Caco-2 (cell line): Measurements from ENCODE around the gene ACADL. TPM values are rescaled to one million over a fixed set of nuclear protein-coding genes. Genes with fewer than 3 reads are reported as not detected.
A peak's percentile ranks its signal among the peaks of the same experiment; 100 is the strongest.

Source experiments
- BruUV-seq: library from RNA; stranded (reverse); fragments of 400-500 nt; replicated peaks from 2 replicates; lab custom pipeline; 2021; lab: Mats Ljungman, UMichigan
- CTCF ChIA-PET: fragments of 300-600 bp; sonication (Branson Sonifier 250); formaldehyde crosslinking; loops from one replicate; lab custom pipeline; 2022; ENCODE audit warnings: antibody characterized with exemption; lab: Charles Lee
- POLR2A ChIA-PET: fragments of 300-600 bp; sonication (Branson Sonifier 250); formaldehyde crosslinking; loops from one replicate; lab custom pipeline; 2022; ENCODE audit warnings: antibody characterized with exemption; lab: Charles Lee
- DNase-seq, 2 experiments: peaks; one replicate each; pipeline versions ENCODE4 v3.0.0 to v3.0.0-alpha.2; 2020 to 2022
- H3K27me3 ChIP-seq: replicated peaks from 2 replicates; pipeline ENCODE4 v1.6.0; 2011; ENCODE audit warnings: low read length; ENCODE audit not compliant: control insufficient read depth, insufficient read depth
- H3K36me3 ChIP-seq: 2 replicates; pipeline ENCODE4 v1.5.1; 2011; ENCODE audit warnings: low read length; ENCODE audit not compliant: control insufficient read depth, insufficient read depth
- H3K4me1 ChIP-seq: fragments of 250-450 bp; sonication (Bioruptor Pico); 2 replicates; pipeline ENCODE4 v1.5.1; 2020; ENCODE audit warnings: mild to moderate bottlenecking
- H3K4me3 ChIP-seq: 2 replicates; pipeline ENCODE4 v1.5.1; 2011; ENCODE audit warnings: low read depth, mild to moderate bottlenecking, control low read depth, low read length
- H3K9me3 ChIP-seq: fragments of 250-450 bp; sonication (Bioruptor Pico); 2 replicates; pipeline ENCODE4 v1.5.1; 2020; ENCODE audit warnings: mild to moderate bottlenecking, moderate library complexity
- H3K27ac Mint-ChIP-seq: one replicate; pipeline ENCODE4 v1.8.0; 2022; ENCODE audit warnings: mixed read lengths; ENCODE audit not compliant: unreplicated experiment
- H3K27me3 Mint-ChIP-seq: one replicate; pipeline ENCODE4 v1.8.0; 2022; ENCODE audit warnings: mixed read lengths; ENCODE audit not compliant: insufficient read depth, unreplicated experiment
- H3K36me3 Mint-ChIP-seq: one replicate; pipeline ENCODE4 v1.8.0; 2022; ENCODE audit warnings: mild to moderate bottlenecking, mixed read lengths; ENCODE audit not compliant: insufficient read depth, unreplicated experiment
- H3K4me1 Mint-ChIP-seq: one replicate; pipeline ENCODE4 v1.8.0; 2022; ENCODE audit warnings: low read depth, mixed read lengths; ENCODE audit not compliant: unreplicated experiment
- H3K4me3 Mint-ChIP-seq: one replicate; pipeline ENCODE4 v1.8.0; 2022; ENCODE audit warnings: mild to moderate bottlenecking, moderate library complexity, mixed read lengths; ENCODE audit not compliant: unreplicated experiment
- H3K9me3 Mint-ChIP-seq: one replicate; pipeline ENCODE4 v1.8.0; 2022; ENCODE audit warnings: mixed read lengths; ENCODE audit not compliant: unreplicated experiment
- intact Hi-C: fragments of 100-400 bp; cut with micrococcal nuclease; formaldehyde crosslinking; loops from one replicate; pipeline ENCODE4 v1.10.0; 2022; ENCODE audit not compliant: unreplicated experiment
- total RNA-seq: library from RNA; stranded (reverse); gene quantifications from 2 replicates; pipeline ENCODE4 v1.2.3, GENCODE V29; 2022
- TF ChIP-seq, protein P1 (sequence below), 2 experiments: fragments of 200-600 bp in 1 of 2; IDR thresholded peaks; 1 replicate in 1 of 2; 2 replicates in 1 of 2; pipeline versions ENCODE4 v1.5.1 to v1.8.0; 2011 to 2022; ENCODE audit warnings: antibody characterized with exemption in 1 of 2, control low read depth in 1 of 2, inconsistent platforms in 1 of 2, low read depth in 1 of 2, low read length in 1 of 2, mild to moderate bottlenecking in 1 of 2, moderate library complexity in 1 of 2; ENCODE audit not compliant: insufficient read depth in 1 of 2, severe bottlenecking in 1 of 2, unreplicated experiment in 1 of 2

Gene ACADL
- total RNA-seq, 1 experiment from 2014 or later = not detected

GRCh38 chr2:210170446-210171303 is 54.6 kb downstream of the ACADL start:
- POLR2A ChIA-PET = interaction anchor here (0.6 kb wide), 2 partner anchors 20 to 179 kb away, joined by 3 to 5 read pairs; no protein-coding TSS in a partner anchor
- Histone ChIP-seq H3K36me3 (no peaks in the 10 kb centered on the region), H3K4me3 (peak overlapping the region; percentile 84), H3K9me3 (no peaks in the 10 kb centered on the region), H3K4me1 (0 out of 2 replicates have a peak, but pooled peaks cover 7% of the 10 kb centered on the region), H3K27me3 (no peaks in the 10 kb centered on the region)
- BruUV-seq = TSS peak; percentile 45
- intact Hi-C loops = loop anchor here (1.0 to 10.0 kb wide), 7 partner anchors 11 to 1903 kb away; partner anchors contain the start of genes LANCL1, PIKFYVE and RPE
- CTCF ChIA-PET = interaction anchor here (0.6 to 0.7 kb wide), 4 partner anchors 210 to 1667 kb away, joined by 3 to 4 read pairs (median 4); no protein-coding TSS in a partner anchor
- TF ChIP-seq, protein P1, sequence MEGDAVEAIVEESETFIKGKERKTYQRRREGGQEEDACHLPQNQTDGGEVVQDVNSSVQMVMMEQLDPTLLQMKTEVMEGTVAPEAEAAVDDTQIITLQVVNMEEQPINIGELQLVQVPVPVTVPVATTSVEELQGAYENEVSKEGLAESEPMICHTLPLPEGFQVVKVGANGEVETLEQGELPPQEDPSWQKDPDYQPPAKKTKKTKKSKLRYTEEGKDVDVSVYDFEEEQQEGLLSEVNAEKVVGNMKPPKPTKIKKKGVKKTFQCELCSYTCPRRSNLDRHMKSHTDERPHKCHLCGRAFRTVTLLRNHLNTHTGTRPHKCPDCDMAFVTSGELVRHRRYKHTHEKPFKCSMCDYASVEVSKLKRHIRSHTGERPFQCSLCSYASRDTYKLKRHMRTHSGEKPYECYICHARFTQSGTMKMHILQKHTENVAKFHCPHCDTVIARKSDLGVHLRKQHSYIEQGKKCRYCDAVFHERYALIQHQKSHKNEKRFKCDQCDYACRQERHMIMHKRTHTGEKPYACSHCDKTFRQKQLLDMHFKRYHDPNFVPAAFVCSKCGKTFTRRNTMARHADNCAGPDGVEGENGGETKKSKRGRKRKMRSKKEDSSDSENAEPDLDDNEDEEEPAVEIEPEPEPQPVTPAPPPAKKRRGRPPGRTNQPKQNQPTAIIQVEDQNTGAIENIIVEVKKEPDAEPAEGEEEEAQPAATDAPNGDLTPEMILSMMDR (IDR thresholded peaks at IDR 0.05; ENCODE audit: insufficient read depth in 1 of 2, low read depth in 1 of 2, low read length in 1 of 2, severe bottlenecking in 1 of 2, unreplicated experiment in 1 of 2) = no peak
- peak; percentile 97 to 98 for DNase-seq
- peak overlapping the region; percentile 93 for H3K27ac Mint-ChIP-seq
- H3K4me1 Mint-ChIP-seq = peaks cover 17% of the 10 kb centered on the region
- no peaks in the 10 kb centered on the region for H3K9me3 Mint-ChIP-seq
- H3K27me3 Mint-ChIP-seq = no peaks in the 10 kb centered on the region
- H3K4me3 Mint-ChIP-seq = peak overlapping the region; percentile 94
- peaks cover 15% of the 10 kb centered on the region for H3K36me3 Mint-ChIP-seq

DNA sequence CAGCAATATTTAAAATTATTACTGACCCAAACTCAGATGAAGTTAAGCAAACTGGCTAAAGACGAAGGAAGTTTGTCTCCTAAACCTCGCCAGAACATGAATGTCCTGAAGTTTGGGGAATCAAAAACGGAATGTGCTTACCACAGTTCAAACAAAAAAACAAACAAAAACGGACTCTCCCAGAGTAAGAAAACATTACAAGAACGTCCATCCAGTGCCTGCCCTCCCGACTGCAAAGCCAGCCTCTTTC is 55.1 kb downstream of the ACADL start:
- BruUV-seq = no TSS peak
- TF ChIP-seq, protein P1 (IDR thresholded peaks at IDR 0.05; ENCODE audit: insufficient read depth in 1 of 2, low read depth in 1 of 2, low read length in 1 of 2, severe bottlenecking in 1 of 2, unreplicated experiment in 1 of 2) = no peak
- Mint-ChIP-seq H3K27me3 (no peaks in the 10 kb centered on the region), H3K27ac (peak overlapping the region; percentile 93), H3K4me3 (peak overlapping the region; percentile 94), H3K9me3 (no peaks in the 10 kb centered on the region), H3K36me3 (peaks cover 15% of the 10 kb centered on the region), H3K4me1 (peaks cover 17% of the 10 kb centered on the region)
- Histone ChIP-seq H3K4me1 (0 out of 2 replicates have a peak, but pooled peaks cover 7% of the 10 kb centered on the region), H3K36me3 (no peaks in the 10 kb centered on the region), H3K27me3 (no peaks in the 10 kb centered on the region), H3K4me3 (peak overlapping the region; percentile 84), H3K9me3 (no peaks in the 10 kb centered on the region)
- POLR2A ChIA-PET = no interaction called here
- intact Hi-C loops = loop anchor here (1.0 to 10.0 kb wide), 5 partner anchors 11 to 1903 kb away; partner anchors contain the start of genes PIKFYVE and RPE
- CTCF ChIA-PET = no interaction called here
- no peak for DNase-seq

DNA sequence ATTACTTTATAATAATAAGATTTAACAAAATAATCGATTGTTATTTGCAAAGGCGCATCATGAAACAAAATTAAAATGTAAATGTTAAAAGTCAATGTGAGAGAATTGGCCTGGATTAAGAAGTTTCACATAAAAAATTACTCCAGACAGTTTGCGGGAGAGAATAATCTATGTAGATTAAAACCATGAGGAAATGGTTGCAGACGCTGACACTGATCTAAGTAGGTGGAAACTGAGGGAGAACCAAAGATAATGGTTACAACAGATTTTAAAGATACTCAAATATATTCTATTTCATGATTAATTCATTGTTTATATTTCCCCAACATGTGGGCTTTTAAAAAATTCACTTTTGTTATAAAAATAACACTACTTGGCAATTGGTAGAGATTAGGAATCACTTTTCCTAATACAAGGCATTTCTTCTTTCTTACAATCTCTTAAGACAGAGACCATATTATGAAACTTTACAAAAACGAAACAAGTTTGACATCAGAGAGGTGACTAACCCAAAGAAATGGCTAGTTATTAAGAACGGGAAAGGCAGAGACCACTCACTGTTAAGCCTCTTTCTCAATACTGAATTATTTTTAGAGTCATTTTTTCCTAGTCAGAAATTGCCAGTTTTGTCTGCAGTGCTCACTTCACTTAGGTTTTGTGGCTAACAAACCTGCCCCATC is 55.6 kb downstream of the ACADL start:
- H3K27ac Mint-ChIP-seq = peak overlapping the region; percentile 93
- TF ChIP-seq, protein P1 (IDR thresholded peaks at IDR 0.05; ENCODE audit: insufficient read depth in 1 of 2, low read depth in 1 of 2, low read length in 1 of 2, severe bottlenecking in 1 of 2, unreplicated experiment in 1 of 2) = no peak
- H3K36me3 Mint-ChIP-seq = peaks cover 15% of the 10 kb centered on the region
- no peaks in the 10 kb centered on the region for H3K27me3 ChIP-seq
- no TSS peak for BruUV-seq
- H3K36me3 ChIP-seq = no peaks in the 10 kb centered on the region
- H3K27me3 Mint-ChIP-seq = no peaks in the 10 kb centered on the region
- H3K9me3 Mint-ChIP-seq = no peaks in the 10 kb centered on the region
- intact Hi-C loops = loop anchor here (1.0 to 10.0 kb wide), 5 partner anchors 12 to 1902 kb away; partner anchors contain the start of genes PIKFYVE and RPE
- H3K4me1 ChIP-seq = 0 out of 2 replicates have a peak, but pooled peaks cover 7% of the 10 kb centered on the region
- peaks cover 17% of the 10 kb centered on the region for H3K4me1 Mint-ChIP-seq
- H3K9me3 ChIP-seq = no peaks in the 10 kb centered on the region
- CTCF ChIA-PET = no interaction called here
- POLR2A ChIA-PET = no interaction called here
- peak overlapping the region; percentile 94 for H3K4me3 Mint-ChIP-seq
- peak in 1 of 2 experiments; percentile 5 for DNase-seq
- H3K4me3 ChIP-seq = peak overlapping the region; percentile 84
